CD4-positive, alpha-beta memory T cell (primary cell): ENCODE data around the gene LMO1. TPM values are rescaled to one million over a fixed set of nuclear protein-coding genes. Genes with fewer than 3 reads are reported as not detected.

Experiments
- CTCF ChIA-PET: fragments of 350-600 bp; sonication (Branson Sonifier 250); formaldehyde crosslinking; loops from one replicate; lab custom pipeline; 2021; ENCODE audit warnings: inconsistent platforms; ENCODE audit not compliant: partially characterized antibody; lab: Charles Lee
- POLR2A ChIA-PET: fragments of 350-600 bp; sonication (Branson Sonifier 250); formaldehyde crosslinking; loops from one replicate; lab custom pipeline; 2021; ENCODE audit not compliant: partially characterized antibody; lab: Charles Lee
- DNase-seq, 5 donors: peaks; one replicate each; pipeline versions ENCODE4 v3.0.0 to v3.0.0-alpha.2; 2020 to 2022; ENCODE audit warnings: mixed read lengths in 1 of 5
- H3K27ac ChIP-seq: one replicate; pipeline ENCODE4 v1.7.0; 2013; ENCODE audit warnings: low read depth, low read length
- H3K27me3 ChIP-seq: 2 replicates; pipeline ENCODE4 v1.7.0; 2013; ENCODE audit warnings: mild to moderate bottlenecking, low read length, moderate library complexity; ENCODE audit not compliant: insufficient read depth
- H3K36me3 ChIP-seq: 2 replicates; pipeline ENCODE4 v1.7.0; 2013; ENCODE audit warnings: mild to moderate bottlenecking, low read length, moderate library complexity; ENCODE audit not compliant: insufficient read depth
- H3K4me1 ChIP-seq: 2 replicates; pipeline ENCODE4 v1.7.0; 2013; ENCODE audit warnings: mild to moderate bottlenecking, low read length, moderate library complexity; ENCODE audit not compliant: insufficient read depth
- H3K4me3 ChIP-seq, 2 donors: one replicate each; pipeline ENCODE4 v1.7.0; 2013; ENCODE audit warnings: low read length in 2 of 2, mild to moderate bottlenecking in 1 of 2
- H3K9me3 ChIP-seq, 2 donors: one replicate each; pipeline ENCODE4 v1.7.0; 2013; ENCODE audit warnings: low read length in 2 of 2, control low read depth in 1 of 2; ENCODE audit not compliant: control insufficient read depth in 1 of 2
- H3K27ac Mint-ChIP-seq, 7 donors: one replicate each; pipeline ENCODE4 v1.8.0; 2020 to 2021; ENCODE audit warnings: mixed read lengths in 7 of 7, mild to moderate bottlenecking in 6 of 7, inconsistent platforms in 3 of 7, moderate library complexity in 3 of 7
- H3K27me3 Mint-ChIP-seq, 2 donors: one replicate each; pipeline ENCODE4 v1.8.0; 2020 to 2021; ENCODE audit warnings: mixed read lengths in 2 of 2
- H3K36me3 Mint-ChIP-seq, 2 donors: one replicate each; pipeline ENCODE4 v1.8.0; 2020 to 2021; ENCODE audit warnings: mixed read lengths in 2 of 2, inconsistent platforms in 1 of 2, mild to moderate bottlenecking in 1 of 2
- H3K4me1 Mint-ChIP-seq, 4 donors: one replicate each; pipeline ENCODE4 v1.8.0; 2020 to 2021; ENCODE audit warnings: mixed read lengths in 4 of 4, mild to moderate bottlenecking in 1 of 4
- H3K4me3 Mint-ChIP-seq, 8 donors: one replicate each; pipeline ENCODE4 v1.8.0; 2020 to 2021; ENCODE audit warnings: mixed read lengths in 8 of 8, mild to moderate bottlenecking in 7 of 8, moderate library complexity in 6 of 8, inconsistent platforms in 3 of 8
- H3K9me3 Mint-ChIP-seq, 8 donors: one replicate each; pipeline ENCODE4 v1.8.0; 2020 to 2021; ENCODE audit warnings: mixed read lengths in 8 of 8, mild to moderate bottlenecking in 5 of 8, inconsistent platforms in 3 of 8, moderate library complexity in 1 of 8
- intact Hi-C: fragments of 100-400 bp; cut with micrococcal nuclease; formaldehyde crosslinking; loops from one replicate; pipeline ENCODE4 v1.15.1; 2023
- polyA plus RNA-seq, 2 donors: library from polyadenylated mRNA; unstranded; fragments of 300-500 nt; fragmentation: Illumina TruSeq; gene quantifications; one replicate each; pipeline ENCODE4 v1.2.3, GENCODE V29; 2021
- total RNA-seq, 2 experiments: library from RNA; stranded (reverse); gene quantifications; one replicate each; pipeline ENCODE4 v1.2.3, GENCODE V29; 2021

Gene LMO1
- total and polyA plus RNA-seq, 4 experiments from 2014 or later, result not detected

GRCh38 chr11:8230178-8230859, 33.4 kb downstream of the LMO1 start:
- peaks cover 4 to 12% (median 10%) of the 10 kb centered on the region in 4 donors for H3K4me1 Mint-ChIP-seq
- no peaks in the 10 kb centered on the region for H3K4me1 ChIP-seq
- no peaks in the 10 kb centered on the region for H3K36me3 Mint-ChIP-seq
- no peaks in the 10 kb centered on the region for H3K36me3 ChIP-seq
- CTCF ChIA-PET, result interaction anchor here (0.8 to 4.7 kb wide), 4 partner anchors 10 to 729 kb away, joined by 3 to 22 read pairs (median 8); partner anchors contain the start of gene LMO1
- H3K4me3 Mint-ChIP-seq, result no peak overlapping the region
- no peaks in the 10 kb centered on the region for H3K9me3 ChIP-seq
- no peaks in the 10 kb centered on the region for H3K9me3 Mint-ChIP-seq
- H3K4me3 ChIP-seq, result no peak overlapping the region
- H3K27me3 Mint-ChIP-seq, result no peaks in the 10 kb centered on the region
- no peaks in the 10 kb centered on the region for H3K27me3 ChIP-seq
- H3K27ac Mint-ChIP-seq, result no peak overlapping the region
- intact Hi-C loops, result no loop called here
- no peak for DNase-seq
- H3K27ac ChIP-seq, result no peak overlapping the region
- POLR2A ChIA-PET, result no interaction called here

GRCh38 chr11:8229299-8230177, 34.1 kb downstream of the LMO1 start:
- no peak overlapping the region for H3K4me3 Mint-ChIP-seq

DNA sequence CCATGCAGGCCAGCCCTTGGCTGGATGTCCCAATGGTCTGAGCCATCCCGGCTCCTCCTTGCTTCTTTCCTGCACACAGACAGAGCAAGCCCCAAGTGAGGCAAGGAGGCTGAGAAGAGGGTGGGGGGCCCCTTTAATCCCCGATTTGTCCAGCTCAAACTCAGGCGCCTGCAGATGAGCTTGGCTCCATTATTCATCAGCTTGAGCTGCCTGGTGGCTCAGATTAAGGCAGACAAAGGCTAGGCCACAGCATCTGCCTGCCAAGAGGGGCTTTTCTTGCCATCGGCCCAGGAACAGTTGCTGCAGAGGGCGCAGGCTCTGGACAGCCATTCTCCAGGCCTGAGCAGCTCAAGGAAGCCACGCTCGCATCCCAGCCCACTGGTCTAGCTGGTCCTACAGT, 35.4 kb downstream of the LMO1 start:
- no peaks in the 10 kb centered on the region for H3K9me3 Mint-ChIP-seq
- intact Hi-C loops, result loop anchor here (5.0 kb wide), 1 partner anchor 909 kb away; no protein-coding TSS in a partner anchor
- ChIA-PET POLR2A (no interaction called here), CTCF (interaction anchor here (0.7 to 4.7 kb wide), 4 partner anchors 8 to 339 kb away, joined by 3 to 22 read pairs (median 8); partner anchors contain the start of gene LMO1)
- DNase-seq, result no peak
- no peak overlapping the region for H3K27ac ChIP-seq
- no peak overlapping the region for H3K4me3 Mint-ChIP-seq
- no peaks in the 10 kb centered on the region for H3K9me3 ChIP-seq
- H3K36me3 Mint-ChIP-seq, result no peaks in the 10 kb centered on the region
- peaks cover 0 to 2% (median under 1%) of the 10 kb centered on the region in 4 donors for H3K4me1 Mint-ChIP-seq
- H3K27me3 ChIP-seq, result no peaks in the 10 kb centered on the region
- H3K27ac Mint-ChIP-seq, result no peak overlapping the region
- no peaks in the 10 kb centered on the region for H3K4me1 ChIP-seq
- no peaks in the 10 kb centered on the region for H3K27me3 Mint-ChIP-seq
- no peak overlapping the region for H3K4me3 ChIP-seq
- no peaks in the 10 kb centered on the region for H3K36me3 ChIP-seq

More at GRCh38 chr11:8229299-8230177, 34.1 kb downstream of the LMO1 start:
- H3K4me1 Mint-ChIP-seq, result peaks cover 1 to 4% (median 3%) of the 10 kb centered on the region in 4 donors
- H3K4me3 ChIP-seq, result no peak overlapping the region
- no peaks in the 10 kb centered on the region for H3K9me3 ChIP-seq
- no peaks in the 10 kb centered on the region for H3K36me3 ChIP-seq
- ChIA-PET POLR2A (no interaction called here), CTCF (interaction anchor here (2.6 to 4.7 kb wide), 2 partner anchors 9 to 34 kb away, joined by 12 to 22 read pairs; partner anchors contain the start of gene LMO1)
- intact Hi-C loops, result loop anchor here (5.0 kb wide), 1 partner anchor 908 kb away; no protein-coding TSS in a partner anchor
- no peak for DNase-seq
- H3K9me3 Mint-ChIP-seq, result no peaks in the 10 kb centered on the region
- H3K36me3 Mint-ChIP-seq, result no peaks in the 10 kb centered on the region
- no peak overlapping the region for H3K27ac ChIP-seq
- H3K27me3 ChIP-seq, result no peaks in the 10 kb centered on the region
- H3K27me3 Mint-ChIP-seq, result no peaks in the 10 kb centered on the region
- H3K4me1 ChIP-seq, result no peaks in the 10 kb centered on the region
- H3K27ac Mint-ChIP-seq, result no peak overlapping the region

GRCh38 chr11:8227156-8228152, 36.2 kb downstream of the LMO1 start:
- Histone ChIP-seq H3K4me3 (no peak overlapping the region), H3K27ac (no peak overlapping the region), H3K4me1 (no peaks in the 10 kb centered on the region), H3K9me3 (no peaks in the 10 kb centered on the region), H3K36me3 (no peaks in the 10 kb centered on the region), H3K27me3 (no peaks in the 10 kb centered on the region)
- peaks cover 0 to 2% (median under 1%) of the 10 kb centered on the region in 4 donors for H3K4me1 Mint-ChIP-seq
- intact Hi-C loops, result loop anchor here (5.0 kb wide), 1 partner anchor 910 kb away; no protein-coding TSS in a partner anchor
- POLR2A ChIA-PET, result no interaction called here
- H3K9me3 Mint-ChIP-seq, result no peaks in the 10 kb centered on the region
- CTCF ChIA-PET, result interaction anchor here (0.7 to 4.7 kb wide), 4 partner anchors 15 to 340 kb away, joined by 3 to 22 read pairs (median 7); partner anchors contain the start of gene LMO1
- H3K4me3 Mint-ChIP-seq, result no peak overlapping the region
- no peak for DNase-seq
- no peak overlapping the region for H3K27ac Mint-ChIP-seq
- H3K36me3 Mint-ChIP-seq, result no peaks in the 10 kb centered on the region
- H3K27me3 Mint-ChIP-seq, result no peaks in the 10 kb centered on the region

- CTCF ChIA-PET, result interaction anchor here (0.7 to 2.4 kb wide), 4 partner anchors 29 to 341 kb away, joined by 3 to 19 read pairs (median 6); no protein-coding TSS in a partner anchor
- no peaks in the 10 kb centered on the region for H3K36me3 Mint-ChIP-seq
- POLR2A ChIA-PET, result no interaction called here
These were observed 38.1 kb downstream of the LMO1 start for GRCh38 chr11:8225589-8226036.

DNA sequence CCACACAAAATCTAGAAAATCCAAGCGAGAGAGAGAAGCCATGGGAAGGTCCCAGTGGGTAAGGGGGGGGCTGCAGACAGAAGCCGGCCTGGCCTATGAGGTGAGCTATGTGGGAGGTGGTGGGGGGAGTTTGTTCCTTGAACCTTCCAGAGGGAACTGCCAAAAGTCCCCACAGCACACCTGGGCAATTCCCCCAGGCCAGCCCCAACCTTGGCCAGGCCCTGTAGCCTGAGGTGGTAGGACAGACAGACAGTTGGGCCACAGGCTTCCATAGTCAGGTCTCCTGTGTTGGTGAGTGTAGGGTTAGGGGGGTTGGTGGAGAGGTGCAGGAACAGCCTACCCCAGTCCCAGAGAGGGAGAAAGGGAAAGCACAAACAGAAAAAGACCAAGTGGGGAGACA, 39.0 kb downstream of the LMO1 start:
- Histone ChIP-seq H3K4me3 (no peak overlapping the region), H3K36me3 (no peaks in the 10 kb centered on the region), H3K27me3 (no peaks in the 10 kb centered on the region), H3K9me3 (no peaks in the 10 kb centered on the region), H3K4me1 (no peaks in the 10 kb centered on the region), H3K27ac (no peak overlapping the region)
- H3K27ac Mint-ChIP-seq, result peak overlapping the region in 1 of 7 donors; percentile 13
- ChIA-PET POLR2A (no interaction called here), CTCF (interaction anchor here (0.8 to 2.4 kb wide), 5 partner anchors 14 to 342 kb away, joined by 3 to 19 read pairs (median 3); no protein-coding TSS in a partner anchor)
- H3K4me3 Mint-ChIP-seq, result no peak overlapping the region
- DNase-seq, result no peak
- no peaks in the 10 kb centered on the region for H3K36me3 Mint-ChIP-seq
- H3K9me3 Mint-ChIP-seq, result no peaks in the 10 kb centered on the region
- peaks cover 2 to 4% of the 10 kb centered on the region in 2 donors for H3K27me3 Mint-ChIP-seq
- intact Hi-C loops, result loop anchor here (1.0 to 5.0 kb wide), 2 partner anchors 39 to 913 kb away; partner anchors contain the start of gene LMO1
- H3K4me1 Mint-ChIP-seq, result peaks cover 0 to 2% (median under 1%) of the 10 kb centered on the region in 4 donors

More at GRCh38 chr11:8225589-8226036, 38.1 kb downstream of the LMO1 start:
- no peak overlapping the region for H3K4me3 ChIP-seq
- Mint-ChIP-seq H3K27ac (no peak overlapping the region), H3K9me3 (no peaks in the 10 kb centered on the region), H3K27me3 (peaks cover 0 to 4% of the 10 kb centered on the region in 2 donors), H3K4me1 (peaks cover 0 to 2% (median under 1%) of the 10 kb centered on the region in 4 donors), H3K4me3 (no peak overlapping the region)
- H3K9me3 ChIP-seq, result no peaks in the 10 kb centered on the region
- DNase-seq, result peak in 4 of 5 donors; percentile 35 to 52 (median 36)
- H3K27me3 ChIP-seq, result no peaks in the 10 kb centered on the region
- no peaks in the 10 kb centered on the region for H3K4me1 ChIP-seq
- intact Hi-C loops, result loop anchor here (1.0 to 5.0 kb wide), 2 partner anchors 38 to 912 kb away; partner anchors contain the start of gene LMO1
- H3K27ac ChIP-seq, result no peak overlapping the region
- H3K36me3 ChIP-seq, result no peaks in the 10 kb centered on the region
